Putamen (tissue), 1 donor: Measurements from ENCODE around the gene PFAS.
"Not testable (repeated sequence)": the region's sequence is repeated elsewhere in the genome, so short reads cannot be mapped to it uniquely, and the experiment has no call there.

ENCODE experiments used
- DNase-seq: peaks from one replicate; pipeline ENCODE4 v3.0.0-alpha.2; 2016; ENCODE audit warnings: low spot score

PFAS gene

GRCh38 chr17:8248751-8249607 lies at the start of gene PFAS:
Gene PFAS, plus strand, starts transcription at chr17:8249289. Its CDS starts 4,649 bp downstream, at chr17:8253938.
- DNase-seq: peak; percentile 93

GRCh38 chr17:8204761-8205555 lies 44.1 kb upstream of the PFAS start:
- DNase-seq: no peak

- DNase-seq: no peak
Observed at GRCh38 chr17:8206536-8206935, 42.6 kb upstream of the PFAS start.

DNA sequence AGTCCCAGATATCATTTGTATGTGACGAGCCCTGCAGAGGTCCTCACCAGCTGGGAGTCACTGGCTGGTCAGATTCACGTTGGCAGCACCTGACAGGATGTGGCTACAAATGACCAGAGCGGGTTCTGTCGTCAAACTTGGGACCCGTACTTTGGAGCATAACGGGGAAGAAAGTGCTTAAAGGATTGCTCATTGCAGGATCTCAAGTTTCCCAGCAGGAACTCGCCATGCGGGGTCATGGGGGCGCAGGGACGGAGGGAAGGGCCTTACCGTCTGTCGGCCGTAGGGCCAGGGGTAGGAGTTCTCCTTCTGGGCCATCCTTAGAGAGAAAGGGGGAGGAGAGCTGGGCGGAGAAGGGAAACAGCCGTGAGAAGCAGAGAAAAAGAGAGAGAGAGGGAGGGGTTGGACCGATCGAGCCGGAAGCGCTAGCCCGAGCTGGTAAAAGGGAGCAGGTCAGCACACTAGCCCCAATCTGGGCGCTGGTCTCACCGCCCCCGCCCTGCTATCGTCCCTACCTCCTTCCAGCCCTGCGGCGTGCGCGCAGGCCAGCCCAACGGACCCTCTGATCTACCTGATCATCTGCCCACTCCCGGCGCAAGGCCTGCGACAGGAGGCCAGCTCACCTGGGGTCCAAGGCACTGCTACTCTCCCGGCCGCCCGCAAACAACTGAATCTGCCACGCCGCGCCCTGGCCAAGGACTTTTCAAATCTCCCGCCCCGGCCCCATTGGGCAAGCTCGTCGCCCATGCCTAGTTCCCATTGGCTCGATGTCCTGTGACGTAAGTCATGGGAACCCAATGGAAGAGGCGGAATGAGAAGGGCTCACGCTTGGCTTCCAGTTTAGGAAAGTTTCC lies 39.0 kb upstream of the PFAS start, which contains the start of gene AURKB:
Gene AURKB, minus strand, starts transcription at position 669 of the 854 bp plus-strand sequence. Its CDS starts 351 bp downstream, at position 318.
- DNase-seq: peak; percentile 93

GRCh38 chr17:8210761-8211458 lies 38.2 kb upstream of the PFAS start:
- DNase-seq: no peak

DNA sequence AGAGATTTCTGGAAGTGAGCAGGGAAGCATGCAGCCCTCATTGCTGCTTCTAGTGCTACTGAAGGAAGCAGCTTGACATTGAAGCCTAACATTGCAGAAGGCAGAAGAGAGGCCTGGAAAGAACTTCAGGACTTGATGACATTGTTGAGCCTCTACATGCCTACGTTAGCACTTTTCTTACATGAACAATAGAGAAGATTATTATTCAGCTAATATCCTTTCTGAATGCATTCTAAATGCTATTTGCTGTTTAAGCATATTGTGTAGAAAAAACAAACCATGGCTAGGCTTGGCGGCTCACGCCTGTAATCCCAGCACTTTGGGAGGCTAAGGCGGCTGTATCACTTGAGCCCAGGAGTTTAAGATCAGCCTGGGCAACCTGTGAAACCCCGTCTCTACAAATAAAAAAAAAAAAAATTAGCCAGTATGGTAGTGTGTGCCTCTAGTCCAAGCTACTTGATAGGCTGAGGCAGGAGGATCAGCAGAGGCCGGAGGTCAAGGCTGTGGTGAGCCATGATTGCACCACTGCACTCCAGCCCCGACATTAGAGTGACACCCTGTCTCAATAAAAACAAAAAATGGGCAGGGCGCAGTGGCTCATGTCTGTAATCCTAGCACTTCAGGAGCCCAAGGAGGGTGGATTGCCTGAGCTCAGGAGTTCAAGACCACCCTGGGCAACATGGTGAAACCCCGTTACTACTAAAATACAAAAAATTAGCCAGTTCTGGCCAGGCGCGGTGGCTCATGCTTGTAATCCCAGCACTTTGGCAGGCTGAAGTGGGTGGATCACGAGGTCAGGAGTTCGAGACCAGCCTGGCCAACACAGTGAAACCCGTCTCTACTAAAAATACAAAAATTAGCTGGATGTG lies 36.5 kb upstream of the PFAS start:
- no peak for DNase-seq

DNA sequence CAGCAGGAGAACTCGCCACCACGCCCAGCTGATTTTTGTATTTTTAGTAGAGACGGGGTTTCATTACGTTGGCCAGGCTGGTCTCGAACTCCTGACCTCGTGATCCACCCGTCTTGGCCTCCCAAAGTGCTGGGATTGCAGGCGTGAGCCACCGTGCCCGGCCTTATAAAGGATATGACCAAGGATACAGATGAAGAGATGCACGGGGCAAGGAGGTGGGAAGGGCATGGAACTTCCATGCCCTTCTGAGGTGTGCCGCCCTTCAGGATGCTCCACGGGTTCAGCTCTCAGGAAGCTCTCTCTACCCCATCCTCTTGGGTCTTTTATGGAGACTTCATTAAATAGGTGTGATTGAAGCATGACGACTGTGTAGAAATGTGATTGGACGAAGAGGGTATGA lies 35.1 kb upstream of the PFAS start:
- not testable (repeated sequence) for DNase-seq

DNA sequence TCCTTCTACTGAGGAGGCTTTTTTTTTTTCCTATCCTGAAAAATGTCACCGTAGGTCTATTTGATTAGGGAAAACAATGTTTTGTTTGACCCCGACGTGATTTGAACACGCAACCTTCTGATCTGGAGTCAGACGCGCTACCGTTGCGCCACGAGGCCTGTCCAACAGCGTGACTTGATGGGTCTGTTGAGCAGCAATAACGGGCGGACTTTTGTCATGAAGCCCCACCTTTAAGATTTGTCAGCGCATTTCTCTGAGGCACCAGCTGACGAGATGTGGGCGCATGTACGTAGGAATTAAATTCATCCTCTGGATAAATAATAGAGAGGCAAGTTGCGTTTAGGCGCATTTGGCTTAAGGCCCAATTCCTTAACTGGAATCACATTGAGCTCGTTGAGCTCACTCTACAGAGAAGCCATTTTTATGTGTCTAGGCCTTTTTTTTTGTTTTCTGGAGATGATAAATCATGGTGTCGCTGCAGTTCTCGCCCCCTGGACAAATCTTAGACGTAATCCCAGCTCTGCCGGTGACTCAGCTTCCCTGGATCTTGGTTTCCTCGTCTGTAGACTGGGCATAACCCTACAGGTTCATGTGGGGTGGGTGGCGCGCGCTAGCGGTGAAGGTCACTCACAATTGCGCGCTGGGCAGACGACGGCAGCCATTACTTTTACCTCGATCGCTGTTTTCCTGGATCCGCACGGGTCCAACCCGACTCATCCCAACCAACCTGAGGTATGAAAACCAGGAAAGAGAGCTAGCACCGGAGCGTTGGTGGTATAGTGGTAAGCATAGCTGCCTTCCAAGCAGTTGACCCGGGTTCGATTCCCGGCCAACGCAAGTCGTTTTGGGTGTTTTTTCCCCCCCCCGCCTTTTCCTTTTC lies 28.1 kb upstream of the PFAS start:
- DNase-seq: peak; percentile 94

GRCh38 chr17:8221663-8222379 lies 27.3 kb upstream of the PFAS start:
- DNase-seq: peak; percentile 95

DNA sequence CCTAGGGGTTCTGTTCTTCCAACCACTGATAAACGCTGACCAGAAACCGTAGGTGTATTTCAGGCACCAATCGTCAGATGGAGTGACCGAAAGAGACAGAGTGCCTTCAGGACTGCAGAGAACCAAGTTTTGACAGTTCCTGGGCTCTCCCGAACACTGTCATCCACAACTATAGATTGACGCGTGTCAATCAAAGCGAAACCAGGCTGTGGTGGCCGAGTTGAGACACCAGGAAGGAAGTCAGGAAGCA lies 26.8 kb upstream of the PFAS start:
- no peak for DNase-seq

- DNase-seq: peak; percentile 92
Observed at GRCh38 chr17:8222630-8223355, 26.3 kb upstream of the PFAS start.

GRCh38 chr17:8223356-8224126 lies 25.5 kb upstream of the PFAS start:
- peak; percentile 60 for DNase-seq

DNA sequence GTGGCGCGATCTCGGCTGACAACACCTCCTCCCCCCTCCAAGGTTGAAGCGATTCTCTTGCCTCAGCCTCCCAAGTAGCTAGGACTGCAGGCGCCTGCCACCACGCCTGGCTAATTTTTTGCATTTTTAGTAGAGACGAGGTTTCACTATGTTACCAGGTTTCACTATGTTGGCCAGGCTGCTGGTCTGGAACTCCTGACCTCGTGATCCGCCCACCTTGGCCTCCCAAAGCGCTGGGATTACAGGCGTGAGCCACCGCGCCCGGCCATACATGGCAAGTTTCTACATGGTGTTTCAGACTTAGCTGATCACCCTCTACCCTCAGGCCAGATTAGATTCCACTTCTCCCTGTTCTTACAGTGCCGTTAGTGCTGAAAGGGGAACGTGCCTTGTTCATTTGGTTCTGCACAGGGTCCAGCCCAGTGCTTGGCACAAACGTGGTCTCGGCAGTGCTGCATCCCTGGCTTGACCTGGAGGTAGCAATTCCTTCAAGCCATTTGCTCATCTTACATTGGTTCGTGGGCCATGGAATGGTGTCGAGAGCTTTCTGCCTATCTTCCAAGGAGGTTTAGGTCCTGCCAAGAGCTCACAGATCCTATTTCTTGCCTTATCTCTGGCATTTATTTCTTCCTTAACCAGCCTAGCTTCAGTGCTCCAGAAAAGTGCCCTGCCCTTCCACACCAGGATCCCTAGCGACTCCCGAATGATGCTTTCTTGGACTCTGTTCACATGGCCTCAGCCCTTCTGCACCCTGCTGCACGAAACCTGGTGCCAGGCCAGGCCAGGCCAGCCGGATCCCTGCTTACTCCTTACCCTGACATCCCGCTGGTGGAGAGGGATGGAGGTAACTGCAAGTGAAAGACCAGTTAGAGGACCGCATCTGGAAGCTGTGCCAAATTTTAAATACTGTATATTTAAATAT lies 23.9 kb upstream of the PFAS start:
- DNase-seq: no peak

- peak; percentile 82 for DNase-seq
Observed at GRCh38 chr17:8225813-8226535, 23.1 kb upstream of the PFAS start.

DNA sequence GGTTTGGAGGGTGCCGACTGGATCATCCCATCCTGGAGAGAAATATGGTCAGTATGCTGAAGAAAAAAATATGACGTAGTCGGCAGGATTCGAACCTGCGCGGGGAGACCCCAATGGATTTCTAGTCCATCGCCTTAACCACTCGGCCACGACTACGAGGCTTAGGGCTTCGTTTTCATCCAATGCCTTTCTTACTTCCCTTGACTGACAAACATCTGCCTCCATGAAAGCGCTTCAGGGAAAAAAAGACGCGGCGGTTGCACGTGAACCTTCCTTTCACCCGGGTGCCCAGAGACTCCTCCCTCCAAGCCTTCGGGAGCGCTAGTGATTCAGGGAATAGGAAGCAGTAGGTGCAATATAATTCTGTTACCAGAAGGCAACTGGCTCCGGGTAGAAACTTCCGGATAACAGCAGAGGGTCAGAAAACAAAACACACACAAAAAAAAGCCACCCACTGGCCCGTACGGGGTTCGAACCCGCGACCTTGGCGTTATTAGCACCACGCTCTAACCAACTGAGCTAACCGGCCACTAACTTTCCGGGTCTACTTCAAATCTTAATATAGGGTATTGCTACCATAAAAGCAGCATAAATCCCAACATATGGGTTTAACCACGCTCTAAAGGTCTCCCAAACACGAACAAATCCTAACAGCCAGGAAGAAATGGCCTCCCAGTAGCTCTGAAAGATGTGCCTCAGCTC lies 22.4 kb upstream of the PFAS start:
- DNase-seq: peak; percentile 90
